GM21619 (cell line): ENCODE measurements around the gene LIMA1.
"Not testable (repeated sequence)": the region's sequence is repeated elsewhere in the genome, so short reads cannot be mapped to it uniquely, and the experiment has no call there.

ENCODE experiments used
- ATAC-seq: cut with Tn5 transposase; IDR thresholded peaks from one replicate; pipeline ENCODE4 v1.9.1; 2021; ENCODE audit not compliant: unreplicated experiment

The LIMA1 gene

GRCh38 chr12:50287271-50287670 is 4.0 kb upstream of the LIMA1 start:
- no peak for ATAC-seq

DNA sequence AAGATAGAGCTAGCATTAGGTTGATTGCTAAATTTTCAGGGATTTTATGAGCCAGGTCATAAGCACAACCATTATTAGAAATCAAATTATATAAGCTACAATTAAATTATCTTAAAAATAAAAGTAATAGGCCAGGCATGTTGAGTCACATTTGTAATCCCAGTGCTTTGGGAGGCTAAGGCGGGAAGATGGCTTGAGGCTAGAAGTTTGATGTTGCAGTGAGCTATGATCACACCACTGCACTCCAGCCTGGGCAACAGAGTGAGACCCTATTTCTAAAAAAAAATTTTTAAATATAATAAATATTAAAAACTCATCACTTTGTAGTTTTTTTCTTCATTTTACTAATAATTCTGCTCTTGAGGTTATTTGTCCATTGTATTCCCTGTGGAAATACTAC is 1.9 kb upstream of the LIMA1 start:
- no peak for ATAC-seq

- peak; percentile 21 for ATAC-seq
Observed at GRCh38 chr12:50282721-50283228, 545 bp downstream of the LIMA1 start.

GRCh38 chr12:50279501-50279900 is 3.8 kb downstream of the LIMA1 start:
- no peak for ATAC-seq

- ATAC-seq = no peak
Observed at GRCh38 chr12:50276912-50277671, 6.2 kb downstream of the LIMA1 start.

DNA sequence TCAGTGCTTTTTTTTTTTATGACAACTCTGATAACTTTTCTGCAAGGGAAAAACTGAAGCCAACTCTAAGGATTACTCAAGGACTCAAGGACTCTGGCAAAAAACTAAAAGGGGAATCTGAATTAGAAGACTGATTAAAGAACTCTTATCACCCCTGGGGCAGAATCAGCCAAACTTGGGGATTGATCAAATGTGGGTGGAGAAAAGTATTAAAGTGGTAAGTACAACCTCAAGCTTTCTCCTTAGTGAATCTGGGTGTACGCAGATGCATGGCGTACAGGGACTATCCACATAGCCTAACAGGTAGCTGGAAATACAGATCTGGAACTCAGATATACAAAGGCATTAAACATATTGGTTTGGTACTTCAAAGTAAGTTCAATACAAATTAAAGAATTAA is 7.3 kb downstream of the LIMA1 start:
- ATAC-seq = no peak

DNA sequence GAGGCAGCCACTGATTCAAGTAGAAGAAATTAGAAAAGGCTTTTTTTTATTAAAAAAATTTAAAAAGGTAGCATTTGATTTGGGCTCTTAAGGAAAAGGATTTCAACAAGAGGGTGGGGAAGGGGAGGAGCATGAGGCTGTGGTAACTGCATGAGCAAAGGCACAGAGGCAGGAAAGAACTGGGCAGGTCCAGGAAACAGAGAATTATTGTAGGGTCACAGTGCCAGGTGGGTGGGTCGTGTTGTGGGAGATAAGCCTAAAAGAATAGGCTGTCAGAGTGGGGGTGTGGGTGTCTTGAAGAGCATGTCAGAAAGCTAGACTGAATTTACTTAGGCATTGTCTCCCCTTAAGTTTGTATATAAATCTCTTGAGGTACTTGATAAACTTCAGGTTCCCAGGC is 7.8 kb downstream of the LIMA1 start:
- ATAC-seq = no peak

- ATAC-seq = not testable (repeated sequence)
Observed at GRCh38 chr12:50275127-50275526, 8.2 kb downstream of the LIMA1 start.

DNA sequence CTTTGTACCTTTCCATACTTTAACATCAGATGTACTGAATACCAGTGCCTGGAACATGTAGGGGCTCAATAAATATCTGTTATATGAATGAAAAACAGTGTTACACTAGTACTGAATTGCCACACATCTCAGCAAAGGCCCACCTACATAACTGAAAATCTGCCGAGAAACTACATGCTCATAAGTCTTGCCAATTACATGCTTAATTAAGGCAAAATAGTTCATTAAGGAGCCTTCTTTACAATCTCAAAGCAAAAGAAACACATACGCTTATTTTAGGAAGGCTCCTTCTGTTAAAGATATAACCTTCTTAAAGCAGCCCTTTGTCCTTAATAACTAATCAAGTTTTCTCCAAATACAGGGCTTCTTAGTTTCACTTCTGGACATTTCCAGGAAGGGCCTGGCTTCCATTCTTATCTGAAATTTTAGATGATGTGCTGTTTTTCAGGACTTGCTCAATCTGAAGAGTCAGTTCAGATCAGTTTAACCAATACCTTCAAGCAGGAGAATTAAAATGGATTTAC is 11.5 kb downstream of the LIMA1 start:
- no peak for ATAC-seq

DNA sequence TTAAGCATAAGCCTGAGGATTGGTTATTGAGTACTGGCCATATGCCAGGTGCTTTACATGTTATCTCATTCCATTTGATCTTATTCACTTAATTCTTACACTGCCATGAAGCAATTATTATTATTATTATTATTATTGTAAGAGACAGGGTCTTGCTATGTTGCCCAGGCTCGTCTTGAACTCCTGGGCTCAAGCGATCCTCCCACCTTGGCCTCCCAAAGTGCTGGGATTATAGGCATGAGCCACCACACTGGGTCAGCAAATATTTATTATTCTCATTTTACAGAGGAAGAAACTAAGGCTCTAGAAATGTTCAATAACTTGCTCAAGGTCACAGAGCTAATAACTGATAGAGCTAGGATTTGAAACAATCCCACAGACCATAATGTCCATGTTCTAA is 14.8 kb downstream of the LIMA1 start:
- ATAC-seq = no peak

DNA sequence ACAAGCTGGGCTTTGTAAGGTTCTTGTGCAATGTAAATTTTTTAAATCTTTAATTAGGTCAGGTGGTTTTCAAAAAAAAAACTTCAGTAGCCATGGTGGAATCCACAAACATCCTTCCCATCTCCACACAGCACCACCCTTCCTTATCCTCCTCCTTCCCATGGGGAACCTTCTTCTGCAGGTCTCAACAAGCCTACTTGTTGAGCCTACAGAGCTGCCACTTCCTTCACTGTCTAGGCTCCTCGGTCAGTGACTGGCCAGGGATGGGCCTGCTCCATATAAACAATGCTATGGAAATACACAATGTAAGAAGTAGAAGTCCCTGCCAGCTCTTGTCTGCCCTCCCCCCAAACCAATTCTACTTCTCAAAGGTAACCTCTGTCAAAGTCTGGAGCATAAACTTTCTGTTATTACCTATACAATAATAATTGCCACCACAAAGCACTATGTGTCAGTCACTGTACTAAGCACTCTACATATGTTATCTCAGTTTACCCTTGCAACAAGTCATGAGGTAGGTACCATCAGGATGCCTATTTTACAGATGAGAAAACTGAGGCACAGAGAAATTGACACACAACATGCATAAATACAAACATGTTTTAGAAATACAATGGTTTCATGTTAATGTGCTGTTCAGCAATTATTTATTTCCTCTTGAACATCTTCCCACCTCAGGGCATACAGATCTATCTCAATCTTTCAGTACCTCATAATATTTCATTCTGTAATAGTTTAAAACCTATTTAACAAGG is 17.4 kb downstream of the LIMA1 start:
- no peak for ATAC-seq

DNA sequence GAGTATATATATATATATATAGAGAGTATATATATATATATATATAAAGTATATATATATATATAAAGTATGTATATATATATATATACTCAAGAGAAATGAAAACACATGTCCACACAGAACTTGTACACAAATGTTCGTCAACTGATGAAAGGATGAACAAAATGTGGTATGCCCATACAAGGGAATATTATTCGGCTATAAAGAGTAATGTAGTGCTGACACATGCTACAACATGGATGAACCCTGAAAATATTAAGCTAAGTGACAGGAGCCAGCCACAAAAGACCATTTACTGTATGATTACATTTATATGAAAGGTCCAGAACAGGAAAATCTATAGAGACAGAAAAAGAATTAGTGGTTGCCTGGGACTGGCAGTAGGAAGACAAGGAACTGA is 19.5 kb downstream of the LIMA1 start:
- no peak for ATAC-seq

DNA sequence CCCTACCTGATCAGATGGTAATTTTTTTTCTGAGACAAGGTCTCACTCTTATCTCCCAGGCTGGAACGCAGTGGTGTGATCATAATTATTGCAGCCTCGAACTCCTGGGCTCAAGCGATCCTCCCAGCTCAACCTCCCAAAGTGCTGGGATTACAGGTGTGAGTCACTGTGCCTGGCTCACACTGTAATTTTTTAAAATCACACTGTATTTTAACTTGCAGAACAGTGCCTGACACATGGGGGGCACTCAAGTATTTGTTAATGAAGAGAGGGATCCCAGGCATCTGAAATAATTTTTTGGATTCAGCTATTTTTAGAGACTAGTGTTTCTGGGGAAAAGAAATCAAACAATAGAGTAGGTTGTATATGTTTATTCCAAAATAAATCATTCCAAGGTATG is 21.7 kb downstream of the LIMA1 start:
- no peak for ATAC-seq

DNA sequence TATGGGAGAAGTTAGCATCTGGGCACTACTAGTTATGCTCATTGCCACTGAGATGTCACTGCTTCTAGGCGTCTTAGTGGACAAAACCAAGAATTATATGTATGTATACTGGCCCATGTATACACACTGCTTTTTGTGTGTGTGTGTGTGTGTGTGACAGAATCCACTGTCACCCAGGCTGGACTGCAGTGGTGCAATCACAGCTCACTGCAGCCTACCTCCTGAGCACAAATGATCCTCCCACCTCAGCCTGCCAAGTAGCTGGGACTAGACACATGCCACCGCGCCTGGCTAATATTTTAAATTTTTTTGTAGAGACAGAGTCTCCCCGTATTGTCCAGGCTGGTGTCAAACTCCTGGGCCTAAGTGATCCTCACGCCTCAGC is 25.2 kb downstream of the LIMA1 start:
- no peak for ATAC-seq

GRCh38 chr12:50257236-50258166 is 25.8 kb downstream of the LIMA1 start:
- no peak for ATAC-seq

DNA sequence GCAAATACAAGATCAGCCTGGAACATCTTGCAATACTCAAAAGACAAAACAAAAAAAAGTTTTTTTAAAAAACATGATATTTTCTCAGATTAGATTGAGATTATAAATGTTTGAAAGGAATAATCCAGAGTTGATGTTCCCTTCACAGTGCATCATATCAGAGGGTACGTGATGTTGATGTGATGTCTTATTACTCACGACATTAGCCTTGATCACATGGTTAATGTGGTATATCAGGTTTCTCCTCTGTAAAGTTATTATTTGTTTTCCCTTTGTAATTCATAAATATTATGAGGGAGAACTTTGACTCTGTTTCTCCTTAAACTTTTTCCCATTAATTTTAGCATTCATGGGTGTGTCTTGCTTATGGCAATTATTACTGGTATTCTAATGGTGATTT is 26.6 kb downstream of the LIMA1 start:
- ATAC-seq = no peak

DNA sequence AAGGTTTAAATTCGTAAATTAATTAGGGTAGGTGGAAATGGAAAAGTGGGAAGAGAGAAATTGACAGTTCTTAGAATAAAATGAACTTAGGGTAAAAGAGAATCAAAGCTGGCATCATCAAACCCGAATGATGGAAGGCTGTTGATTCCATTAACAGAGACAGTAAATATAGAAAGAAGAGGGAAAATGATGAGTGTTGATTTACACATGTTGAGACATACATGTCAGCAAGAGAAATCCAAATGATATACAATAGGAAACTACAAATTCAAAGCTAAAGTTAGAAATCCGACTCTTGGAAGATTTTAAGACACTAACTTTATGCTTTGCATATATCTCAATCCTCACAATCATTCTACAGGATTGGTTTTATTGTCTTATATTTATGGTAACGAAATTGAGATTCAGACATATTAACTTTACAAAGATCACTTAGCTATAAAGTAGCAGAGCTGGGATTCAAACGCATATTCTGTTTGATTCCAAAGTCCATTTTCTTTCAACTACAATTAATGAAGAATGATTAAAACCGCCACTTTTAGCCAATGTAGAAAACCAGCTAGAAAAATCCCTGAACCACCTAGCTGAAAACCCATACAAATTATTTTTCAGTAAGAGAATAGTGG is 30.2 kb downstream of the LIMA1 start:
- no peak for ATAC-seq

- ATAC-seq = no peak
Observed at GRCh38 chr12:50251619-50252252, 31.6 kb downstream of the LIMA1 start.

DNA sequence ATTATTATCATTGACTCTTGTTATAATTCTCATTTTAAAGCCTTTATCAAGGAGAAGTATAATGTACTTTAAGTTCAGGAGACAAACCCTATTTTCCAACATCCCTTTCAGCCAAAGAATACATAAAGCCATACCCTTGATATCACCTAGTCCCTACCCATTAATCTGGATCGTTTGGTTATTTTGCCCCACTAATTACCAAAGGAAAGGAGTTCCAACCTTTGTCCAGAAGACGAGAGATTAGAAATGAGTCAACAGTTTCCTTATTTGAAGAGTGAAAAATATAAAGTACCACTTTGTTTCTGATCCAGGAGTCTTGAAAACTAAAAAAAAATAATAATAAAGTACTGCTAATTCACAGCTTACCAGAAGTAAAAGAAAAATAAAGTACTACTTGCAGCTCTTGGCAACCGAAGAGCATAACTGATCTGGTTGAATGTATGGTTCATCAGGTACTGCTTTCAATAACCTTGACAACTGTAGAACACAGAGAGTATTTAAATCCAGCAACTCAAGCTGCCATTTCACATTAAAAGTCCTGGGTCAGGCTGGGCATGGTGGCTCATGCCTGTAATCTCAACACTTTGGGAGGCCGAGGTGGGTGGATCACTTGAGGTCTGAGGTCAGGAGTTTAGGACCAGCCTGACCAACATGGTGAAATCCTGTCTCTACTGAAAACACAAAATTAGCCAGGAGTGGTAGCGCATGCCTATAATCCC is 33.7 kb downstream of the LIMA1 start:
- ATAC-seq = no peak
